H9 (cell line): ENCODE results near the gene NOP9. TPM values are rescaled to one million over a fixed set of nuclear protein-coding genes. Genes with fewer than 3 reads are reported as not detected.

Source experiments
- DNase-seq: peaks from one replicate; pipeline ENCODE4 v3.0.0-alpha.2; 2017
- H2AFZ ChIP-seq: one replicate; pipeline ENCODE4 v1.6.1; 2013; ENCODE audit warnings: mild to moderate bottlenecking, low read length, control low read depth, moderate library complexity
- H2AK5ac ChIP-seq: 2 replicates; pipeline ENCODE4 v1.6.1; 2013; ENCODE audit warnings: low read length, control low read depth, mixed read lengths; ENCODE audit not compliant: insufficient read length
- H2BK120ac ChIP-seq: one replicate; pipeline ENCODE4 v1.6.1; 2013; ENCODE audit warnings: low read depth, mild to moderate bottlenecking, low read length, control low read depth, inconsistent platforms; ENCODE audit not compliant: poor library complexity, severe bottlenecking
- H2BK12ac ChIP-seq: 2 replicates; pipeline ENCODE4 v1.6.1; 2013; ENCODE audit warnings: low read length, control low read depth, mixed read lengths, low read depth; ENCODE audit not compliant: insufficient read length
- H2BK15ac ChIP-seq: 2 replicates; pipeline ENCODE4 v1.6.1; 2013; ENCODE audit warnings: low read depth, low read length, control low read depth
- H2BK20ac ChIP-seq: one replicate; pipeline ENCODE4 v1.6.1; 2013; ENCODE audit warnings: low read depth, mild to moderate bottlenecking, low read length, control low read depth, inconsistent platforms; ENCODE audit not compliant: poor library complexity, severe bottlenecking
- H2BK5ac ChIP-seq: 2 replicates; pipeline ENCODE4 v1.6.1; 2013; ENCODE audit warnings: low read length, control low read depth, mixed read lengths; ENCODE audit not compliant: insufficient read length
- H3K14ac ChIP-seq: 2 replicates; pipeline ENCODE4 v1.6.1; 2013; ENCODE audit warnings: low read length, control low read depth; ENCODE audit not compliant: insufficient read depth
- H3K18ac ChIP-seq: 2 replicates; pipeline ENCODE4 v1.6.1; 2013; ENCODE audit warnings: low read depth, mild to moderate bottlenecking, mixed read lengths, low read length, control low read depth; ENCODE audit not compliant: insufficient read length
- H3K23ac ChIP-seq: 2 replicates; pipeline ENCODE4 v1.6.1; 2013; ENCODE audit warnings: low read length, control low read depth, mixed read lengths, low read depth; ENCODE audit not compliant: insufficient read length
- H3K23me2 ChIP-seq: 2 replicates; pipeline ENCODE4 v1.6.1; 2013; ENCODE audit warnings: low read depth, mild to moderate bottlenecking, mixed read lengths, low read length, control low read depth; ENCODE audit not compliant: insufficient read length, poor library complexity, severe bottlenecking
- H3K27ac ChIP-seq: 2 replicates; pipeline ENCODE4 v1.5.1; 2013; ENCODE audit warnings: low read length, control low read depth, mixed read lengths, low read depth; ENCODE audit not compliant: insufficient read length
- H3K27me3 ChIP-seq: 2 replicates; pipeline ENCODE4 v1.6.1; 2013; ENCODE audit warnings: low read length, control low read depth, inconsistent platforms; ENCODE audit not compliant: insufficient read depth
- H3K4ac ChIP-seq: 2 replicates; pipeline ENCODE4 v1.6.1; 2013; ENCODE audit warnings: low read depth, mild to moderate bottlenecking, control low read depth, inconsistent platforms, low read length, moderate library complexity
- H3K4me1 ChIP-seq: 2 replicates; pipeline ENCODE4 v1.6.1; 2013; ENCODE audit warnings: low read length, control low read depth, inconsistent platforms; ENCODE audit not compliant: insufficient read depth
- H3K4me2 ChIP-seq: 2 replicates; pipeline ENCODE4 v1.6.1; 2013; ENCODE audit warnings: low read length, control low read depth, mixed read lengths; ENCODE audit not compliant: insufficient read length, insufficient read depth
- H3K56ac ChIP-seq: 2 replicates; pipeline ENCODE4 v1.6.1; 2013; ENCODE audit warnings: low read depth, mild to moderate bottlenecking, mixed read lengths, low read length, control low read depth; ENCODE audit not compliant: insufficient read length
- H3K79me1 ChIP-seq: 2 replicates; pipeline ENCODE4 v1.6.1; 2013; ENCODE audit warnings: low read depth, mild to moderate bottlenecking, moderate library complexity, low read length, control low read depth, inconsistent platforms; ENCODE audit not compliant: insufficient read depth, poor library complexity, severe bottlenecking
- H3K79me2 ChIP-seq: 2 replicates; pipeline ENCODE4 v1.6.1; 2013; ENCODE audit warnings: low read length, control low read depth, inconsistent platforms; ENCODE audit not compliant: insufficient read depth
- H3K9ac ChIP-seq: 2 replicates; pipeline ENCODE4 v1.6.1; 2013; ENCODE audit warnings: low read length, control low read depth, mixed read lengths; ENCODE audit not compliant: insufficient read length; ENCODE audit errors: extremely low read depth
- H3K9me3 ChIP-seq: one replicate; pipeline ENCODE4 v1.6.1; 2013; ENCODE audit warnings: low read depth, low read length, inconsistent platforms; ENCODE audit not compliant: control insufficient read depth
- H3T11ph ChIP-seq: one replicate; pipeline ENCODE4 v1.6.1; 2013; ENCODE audit warnings: mild to moderate bottlenecking, low read length, control low read depth, inconsistent platforms
- H4K20me1 ChIP-seq: one replicate; pipeline ENCODE4 v1.6.1; 2013; ENCODE audit not compliant: control insufficient read depth, insufficient read length, insufficient read depth
- H4K5ac ChIP-seq: 2 replicates; pipeline ENCODE4 v1.6.1; 2013; ENCODE audit warnings: low read depth, mild to moderate bottlenecking, mixed read lengths, low read length, control low read depth; ENCODE audit not compliant: insufficient read length
- H4K8ac ChIP-seq: replicated peaks from 2 replicates; pipeline ENCODE4 v1.6.1; 2013; ENCODE audit warnings: low read length, control low read depth, mixed read lengths, low read depth; ENCODE audit not compliant: insufficient read length
- H4K91ac ChIP-seq: 2 replicates; pipeline ENCODE4 v1.6.1; 2013; ENCODE audit warnings: low read depth, mild to moderate bottlenecking, moderate library complexity, mixed read lengths, low read length, control low read depth; ENCODE audit not compliant: insufficient read length
- H3K27ac Mint-ChIP-seq, 3 experiments: 2 replicates in 2 of 3; 3 replicates in 1 of 3; pipeline ENCODE4 v1.8.0; 2020 to 2021; ENCODE audit warnings: mixed read lengths in 3 of 3, mild to moderate bottlenecking in 1 of 3, moderate library complexity in 1 of 3
- H3K27me3 Mint-ChIP-seq: 2 replicates; pipeline ENCODE4 v1.8.0; 2021; ENCODE audit warnings: low read depth, mild to moderate bottlenecking, moderate library complexity, mixed read lengths
- H3K36me3 Mint-ChIP-seq, 3 experiments: 2 replicates in 2 of 3; 3 replicates in 1 of 3; pipeline ENCODE4 v1.8.0; 2020 to 2021; ENCODE audit warnings: low read depth in 3 of 3, mixed read lengths in 3 of 3; ENCODE audit not compliant: insufficient read depth in 1 of 3
- H3K4me1 Mint-ChIP-seq, 2 experiments: 2 replicates each; pipeline ENCODE4 v1.8.0; 2020; ENCODE audit warnings: mixed read lengths in 2 of 2
- H3K4me3 Mint-ChIP-seq, 2 experiments: 2 replicates in 1 of 2; 3 replicates in 1 of 2; pipeline ENCODE4 v1.8.0; 2020 to 2021; ENCODE audit warnings: mild to moderate bottlenecking in 2 of 2, mixed read lengths in 2 of 2, moderate library complexity in 1 of 2
- H3K9me3 Mint-ChIP-seq, 2 experiments: 2 replicates in 1 of 2; 3 replicates in 1 of 2; pipeline ENCODE4 v1.8.0; 2020; ENCODE audit warnings: mild to moderate bottlenecking in 2 of 2, mixed read lengths in 2 of 2, moderate library complexity in 1 of 2
- CTCF ChIP-seq: fragments of 200-600 bp; sonication (generic); conservative IDR thresholded peaks from 3 replicates; pipeline ENCODE4 v1.8.0; 2021; ENCODE audit warnings: antibody characterized with exemption, mild to moderate bottlenecking
- WGBS: extraction: QIAGEN DNeasy Blood & Tissue Kit; methylation state at CpG from one replicate; pipeline ENCODE4 v1.1.7; 2013; ENCODE audit warnings: missing lambda C conversion rate, low lambda C conversion rate, mixed read lengths; ENCODE audit not compliant: insufficient read length; ENCODE audit errors: extremely low coverage; 5-methylcytosine and 5-hydroxymethylcytosine counted together
- total RNA-seq: library from RNA; stranded (reverse); gene quantifications from 2 replicates; pipeline ENCODE4 v1.2.1, GENCODE V29; 2021

Gene NOP9
- total RNA-seq, 1 experiment from 2014 or later: 34.7 TPM

GRCh38 chr14:24315243-24315806 lies 15.7 kb downstream of the NOP9 start:
- no peaks in the 10 kb centered on the region for H3K9me3 Mint-ChIP-seq
- no peak overlapping the region for H3K18ac ChIP-seq
- no peak overlapping the region for H3K27ac Mint-ChIP-seq
- H2AFZ ChIP-seq: no peak overlapping the region
- no CpG with 5 or more reads among the region's 10 CpGs for WGBS
- no peak overlapping the region for H3K4ac ChIP-seq
- no peak overlapping the region for H4K8ac ChIP-seq
- H3K14ac ChIP-seq: no peak overlapping the region
- no peak overlapping the region for H3K4me3 Mint-ChIP-seq
- peaks cover under 1 to 5% (median under 1%) of the 10 kb centered on the region in 3 experiments; a peak in 5 of 7 replicates for H3K36me3 Mint-ChIP-seq
- no peak overlapping the region for H3K4me2 ChIP-seq
- no peaks in the 10 kb centered on the region for H3K23me2 ChIP-seq
- H3K79me2 ChIP-seq: no peaks in the 10 kb centered on the region
- no peak overlapping the region for H3T11ph ChIP-seq
- no peak for DNase-seq
- H3K9me3 ChIP-seq: no peaks in the 10 kb centered on the region
- no peak for TF ChIP-seq CTCF
- H4K20me1 ChIP-seq: no peaks in the 10 kb centered on the region
- H4K5ac ChIP-seq: no peak overlapping the region
- no peaks in the 10 kb centered on the region for H3K4me1 ChIP-seq
- H4K91ac ChIP-seq: no peak overlapping the region
- no peak overlapping the region for H3K56ac ChIP-seq
- no peak overlapping the region for H2BK20ac ChIP-seq
- H2BK12ac ChIP-seq: no peak overlapping the region
- H3K27ac ChIP-seq: no peak overlapping the region
- H2BK15ac ChIP-seq: no peak overlapping the region
- no peaks in the 10 kb centered on the region for H3K4me1 Mint-ChIP-seq
- H3K9ac ChIP-seq: no peak overlapping the region
- peaks cover 2% of the 10 kb centered on the region; the same call in 1 of the 2 replicates for H3K27me3 ChIP-seq
- H2BK120ac ChIP-seq: no peak overlapping the region
- no peak overlapping the region for H3K23ac ChIP-seq
- no peak overlapping the region for H2AK5ac ChIP-seq
- no peaks in the 10 kb centered on the region for H3K79me1 ChIP-seq
- peaks cover 44% of the 10 kb centered on the region for H3K27me3 Mint-ChIP-seq
- no peak overlapping the region for H2BK5ac ChIP-seq
